RCC 7860 (cell line): ENCODE results near the gene ESCO1.
"Not testable (repeated sequence)": the region's sequence is repeated elsewhere in the genome, so short reads cannot be mapped to it uniquely, and the experiment has no call there.

Source experiments
- DNase-seq: peaks from one replicate; pipeline ENCODE4 v3.0.0-alpha.2; 2015; ENCODE audit warnings: low spot score
- FAIRE-seq: peaks from 2 replicates; lab custom pipeline; 2012; peaks lifted over from hg19 to GRCh38; lab: Jason Lieb, UNC

ESCO1 gene

DNA sequence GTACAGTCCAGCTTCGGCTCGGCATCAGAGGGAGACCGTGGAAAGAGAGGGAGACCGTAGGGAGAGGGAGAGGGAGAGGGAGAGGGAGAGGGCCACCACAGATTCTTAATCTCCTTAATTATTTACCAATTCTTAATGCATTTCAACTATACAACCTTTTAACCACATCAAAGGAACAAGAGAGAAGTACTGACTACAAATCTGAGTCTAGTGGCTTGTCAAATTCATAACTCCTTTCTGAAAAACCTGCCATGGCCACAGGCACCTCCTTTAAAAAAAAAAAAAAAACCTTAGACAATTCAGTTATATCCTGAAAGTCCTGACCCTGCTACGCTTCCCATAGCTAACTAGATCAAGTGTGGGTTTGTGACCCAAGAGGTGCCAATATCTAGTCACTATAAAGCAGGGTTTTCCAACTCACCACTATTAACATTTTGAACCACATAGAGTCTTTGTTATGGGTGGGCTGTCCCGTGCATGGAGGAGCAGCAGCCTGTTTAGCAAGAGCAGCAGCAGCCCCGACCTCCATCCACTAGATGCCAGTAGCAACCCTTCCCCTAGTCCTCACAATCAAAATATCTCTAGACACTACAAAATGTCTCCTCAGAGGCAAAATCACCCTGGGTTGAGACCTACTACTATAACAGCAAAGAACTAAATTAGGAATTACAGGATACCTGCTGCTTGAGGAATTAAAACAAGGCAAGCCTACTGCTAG is 6.8 kb downstream of the ESCO1 start:
- no peak for FAIRE-seq
- DNase-seq: no peak

DNA sequence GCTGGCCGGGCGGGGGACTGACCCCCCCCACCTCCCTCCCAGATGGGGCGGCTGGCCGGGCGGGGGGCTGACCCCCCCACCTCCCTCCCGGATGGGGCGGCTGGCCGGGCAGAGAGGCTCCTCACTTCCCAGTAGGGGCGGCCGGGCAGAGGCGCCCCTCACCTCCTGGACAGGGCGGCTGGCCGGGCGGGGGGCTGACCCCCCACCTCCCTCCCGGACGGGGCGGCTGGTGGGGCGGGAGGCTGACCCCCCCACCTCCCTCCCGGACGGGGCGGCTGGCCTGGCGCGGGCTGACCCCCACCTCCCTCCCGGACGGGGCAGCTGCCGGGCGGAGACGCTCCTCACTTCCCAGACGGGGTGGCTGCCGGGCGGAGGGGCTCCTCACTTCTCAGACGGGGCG is 8.1 kb downstream of the ESCO1 start:
- DNase-seq, FAIRE-seq: not testable (repeated sequence)

GRCh38 chr18:21584391-21584790 is 16.1 kb downstream of the ESCO1 start:
- FAIRE-seq: no peak
- no peak for DNase-seq

DNA sequence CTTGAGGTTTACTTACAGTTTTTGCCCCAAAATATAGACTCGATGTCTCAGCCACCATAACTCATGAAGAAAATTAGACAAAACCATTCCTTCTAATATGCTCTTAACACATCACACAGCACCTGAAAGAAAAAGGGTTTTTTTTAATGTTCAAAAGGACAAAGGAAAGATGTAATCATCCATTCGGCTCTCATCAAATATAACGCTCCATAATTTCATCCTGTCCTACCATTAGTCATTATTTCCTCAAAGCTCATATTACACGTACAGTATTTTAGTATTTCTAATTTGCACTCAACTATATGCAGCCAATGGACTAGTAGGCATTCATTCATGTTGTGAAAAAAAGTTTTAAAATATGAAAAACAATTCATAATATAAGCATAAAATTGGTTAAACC is 24.8 kb downstream of the ESCO1 start:
- FAIRE-seq: no peak
- no peak for DNase-seq

DNA sequence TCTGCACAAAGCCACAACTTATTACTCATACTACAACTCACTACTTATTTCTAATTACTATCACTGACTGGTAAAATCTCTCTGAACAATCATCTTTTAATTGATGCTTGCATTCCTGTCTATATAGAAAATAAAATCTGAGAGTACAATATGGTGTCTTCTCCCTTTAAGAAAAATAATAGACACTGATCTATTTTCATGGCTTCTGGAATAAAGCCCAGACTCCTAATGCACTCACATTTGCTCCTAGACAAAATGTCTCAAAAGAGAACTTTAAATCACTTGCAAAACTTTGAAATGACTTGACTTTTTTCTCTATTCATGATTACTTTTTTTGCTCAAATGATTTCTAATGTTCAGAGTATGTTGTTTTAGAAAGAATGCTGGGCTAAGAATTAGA is 28.7 kb downstream of the ESCO1 start:
- no peak for DNase-seq
- FAIRE-seq: no peak

DNA sequence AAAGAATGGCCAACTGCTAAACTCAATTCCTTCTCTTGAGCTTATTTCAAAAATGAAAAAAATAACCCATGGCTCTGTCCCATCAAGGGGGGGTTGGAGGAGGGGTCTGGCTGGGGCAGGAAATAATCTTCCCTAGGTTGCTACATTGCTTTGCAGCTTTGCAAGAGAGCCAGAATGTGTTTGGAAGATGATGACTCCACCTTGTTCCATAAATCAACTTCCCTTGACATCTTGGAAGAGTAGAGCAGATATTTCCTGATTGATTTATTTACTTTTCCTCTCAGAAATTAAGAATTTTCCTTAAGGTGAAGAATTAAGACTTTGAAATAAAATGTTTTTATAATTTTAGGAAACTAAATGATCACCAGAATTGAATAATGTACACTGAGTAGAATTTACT is 41.3 kb downstream of the ESCO1 start:
- FAIRE-seq (no peak), DNase-seq (no peak)

DNA sequence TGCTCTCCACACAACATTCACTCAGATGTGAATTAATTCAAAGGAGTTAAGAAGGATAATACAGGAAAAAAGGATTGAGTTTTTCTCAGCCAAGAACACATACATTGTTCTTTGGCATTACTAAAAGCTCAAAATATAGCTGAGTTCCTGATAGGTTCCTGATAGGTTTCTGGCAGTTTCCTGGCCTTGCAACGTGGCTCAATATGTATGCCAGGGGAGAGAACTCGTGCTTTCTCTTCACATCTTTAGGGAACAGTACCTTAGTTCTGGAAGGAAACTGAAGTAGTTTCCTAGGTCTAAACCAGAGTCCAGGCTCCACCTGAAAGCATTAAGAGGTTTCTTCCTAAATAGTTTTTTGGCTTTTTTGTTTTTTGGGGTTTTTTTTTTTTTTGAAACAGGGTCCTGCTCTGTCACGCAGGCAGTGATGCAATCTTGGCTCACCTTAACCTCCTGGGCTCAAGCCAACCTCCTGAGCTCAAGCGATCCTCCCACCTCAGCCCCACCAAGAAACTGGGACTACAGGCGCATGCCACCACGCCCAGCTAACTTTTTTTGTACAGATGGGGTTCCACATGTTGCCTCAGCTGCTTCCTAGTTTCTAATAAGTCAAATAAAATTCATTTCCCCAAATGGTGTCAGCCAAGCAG is 42.8 kb downstream of the ESCO1 start:
- no peak for FAIRE-seq
- DNase-seq: no peak

- DNase-seq (no peak), FAIRE-seq (no peak)
Measured at GRCh38 chr18:21550510-21550970, 50.0 kb downstream of the ESCO1 start.

- FAIRE-seq: no peak
- no peak for DNase-seq
Measured at GRCh38 chr18:21548647-21549046, 51.9 kb downstream of the ESCO1 start.

DNA sequence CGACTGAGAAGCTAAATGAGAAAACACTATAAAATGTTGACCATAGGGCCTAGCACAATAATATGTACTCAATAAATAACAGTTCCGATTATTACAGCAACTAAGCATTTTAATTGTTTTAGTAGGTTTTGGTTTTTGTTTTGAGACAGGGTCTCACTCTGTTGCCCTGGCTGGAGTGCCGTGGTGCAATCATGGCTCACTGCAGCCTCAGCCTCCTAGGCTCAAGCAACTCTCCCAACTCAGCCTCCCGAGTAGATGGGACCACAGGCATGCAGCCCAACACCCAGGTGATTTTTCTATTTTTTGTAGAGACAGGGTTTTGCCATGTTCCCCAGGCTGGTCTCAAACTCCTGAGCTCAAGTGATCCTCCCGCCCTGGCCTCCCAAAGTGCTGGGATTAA is 54.1 kb downstream of the ESCO1 start:
- DNase-seq (no peak), FAIRE-seq (no peak)

DNA sequence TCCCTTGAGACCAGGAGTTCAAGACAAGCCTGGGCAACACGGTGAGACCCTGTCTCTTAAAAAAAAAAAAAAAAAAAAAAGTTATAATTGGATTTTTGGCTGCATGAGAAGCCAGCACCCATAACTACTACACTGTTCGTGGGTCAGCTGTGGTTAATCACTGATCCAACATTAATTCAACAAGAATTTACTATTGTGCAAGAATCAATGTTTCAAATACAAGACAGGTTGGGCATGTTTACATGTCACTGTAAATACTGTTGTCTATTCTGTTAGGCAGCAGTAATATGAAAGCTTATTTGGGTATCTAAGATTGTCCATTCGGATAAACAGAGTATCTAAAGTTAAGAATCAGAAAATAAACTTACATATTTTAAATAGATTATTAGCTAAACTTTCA is 62.3 kb downstream of the ESCO1 start:
- no peak for FAIRE-seq
- DNase-seq: no peak

- no peak for FAIRE-seq
- DNase-seq: no peak
Measured at GRCh38 chr18:21534327-21534726, 66.2 kb downstream of the ESCO1 start.

GRCh38 chr18:21526463-21526862 is 74.0 kb downstream of the ESCO1 start:
- no peak for DNase-seq
- FAIRE-seq: no peak

DNA sequence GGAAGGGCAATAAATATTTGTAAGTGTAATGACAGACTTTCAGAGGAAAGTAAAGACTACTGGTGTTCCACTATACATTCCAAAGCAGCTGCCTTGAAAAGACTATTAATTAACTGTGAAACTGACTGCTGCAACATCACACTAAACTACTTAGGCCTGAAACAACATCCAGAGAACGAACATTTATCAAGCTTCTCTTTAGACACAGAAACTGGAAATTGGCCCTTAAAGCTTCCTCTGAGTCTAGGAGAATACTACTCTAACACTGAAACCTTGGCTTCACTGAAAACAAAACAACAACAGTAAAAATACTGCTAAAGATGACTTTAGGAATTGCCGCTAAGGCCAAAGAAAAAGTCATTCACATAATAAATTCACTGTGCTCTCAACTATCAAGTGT is 74.6 kb downstream of the ESCO1 start:
- FAIRE-seq (no peak), DNase-seq (no peak)

- FAIRE-seq (no peak), DNase-seq (no peak)
Measured at GRCh38 chr18:21522530-21522929, 78.0 kb downstream of the ESCO1 start.

DNA sequence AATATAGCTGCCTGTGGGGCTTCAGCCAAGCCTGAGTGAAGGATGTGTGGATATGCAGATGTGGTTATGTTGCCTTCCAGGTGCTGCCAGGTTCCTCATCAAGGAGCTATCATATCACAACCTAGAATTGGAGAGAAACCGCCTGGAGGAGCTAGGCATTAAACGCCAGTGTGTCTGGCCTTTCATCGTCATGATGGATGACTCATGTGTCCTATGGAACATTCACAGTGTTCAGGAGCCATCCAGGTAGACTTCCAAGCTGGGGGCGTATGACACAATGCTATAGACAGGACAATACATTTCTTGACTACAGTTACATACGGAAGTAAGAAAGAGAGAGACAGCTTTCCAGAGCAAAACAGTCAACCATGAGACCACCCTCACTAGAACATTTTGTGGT is 86.8 kb downstream of the ESCO1 start:
- DNase-seq (no peak), FAIRE-seq (no peak)

DNA sequence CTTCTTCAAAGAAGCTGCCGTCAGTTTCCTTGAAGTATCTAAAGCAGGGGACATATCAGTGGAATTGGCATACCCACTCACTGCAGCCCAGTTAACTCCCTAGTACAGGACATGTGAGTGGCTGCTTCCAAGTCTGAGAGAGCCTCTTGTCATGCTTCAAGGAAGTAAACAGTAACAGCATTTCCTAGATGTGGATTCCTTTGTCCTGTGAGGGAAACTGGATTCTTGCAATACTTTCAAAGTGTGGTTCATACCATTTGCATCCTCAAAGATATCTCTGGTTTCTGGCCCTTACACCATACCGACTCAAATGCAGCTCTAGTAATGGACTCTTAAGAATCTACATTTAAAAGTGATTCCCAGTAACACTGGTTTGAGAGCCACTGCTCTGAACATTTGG is 87.2 kb downstream of the ESCO1 start:
- DNase-seq: no peak
- FAIRE-seq: no peak

DNA sequence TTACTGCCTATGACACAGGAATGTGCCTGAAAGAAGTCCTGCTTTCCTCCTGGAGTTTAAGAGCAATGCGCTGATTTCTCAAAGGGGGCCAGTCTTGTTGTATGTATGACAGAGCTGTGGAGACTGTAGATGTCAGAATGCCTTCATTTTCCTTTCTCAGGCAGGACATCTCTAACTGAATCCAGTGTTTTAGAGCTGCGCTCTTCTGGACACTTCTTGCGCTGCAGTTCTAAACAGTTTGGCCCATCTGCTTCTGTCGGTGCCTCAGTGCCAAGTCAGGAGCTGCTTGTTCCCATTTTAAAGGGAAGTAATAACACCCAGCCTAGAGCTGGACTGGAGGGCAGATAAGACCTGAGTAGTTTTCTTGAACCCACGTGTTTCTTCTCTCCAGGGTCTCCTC is 91.4 kb downstream of the ESCO1 start:
- DNase-seq: no peak
- no peak for FAIRE-seq

DNA sequence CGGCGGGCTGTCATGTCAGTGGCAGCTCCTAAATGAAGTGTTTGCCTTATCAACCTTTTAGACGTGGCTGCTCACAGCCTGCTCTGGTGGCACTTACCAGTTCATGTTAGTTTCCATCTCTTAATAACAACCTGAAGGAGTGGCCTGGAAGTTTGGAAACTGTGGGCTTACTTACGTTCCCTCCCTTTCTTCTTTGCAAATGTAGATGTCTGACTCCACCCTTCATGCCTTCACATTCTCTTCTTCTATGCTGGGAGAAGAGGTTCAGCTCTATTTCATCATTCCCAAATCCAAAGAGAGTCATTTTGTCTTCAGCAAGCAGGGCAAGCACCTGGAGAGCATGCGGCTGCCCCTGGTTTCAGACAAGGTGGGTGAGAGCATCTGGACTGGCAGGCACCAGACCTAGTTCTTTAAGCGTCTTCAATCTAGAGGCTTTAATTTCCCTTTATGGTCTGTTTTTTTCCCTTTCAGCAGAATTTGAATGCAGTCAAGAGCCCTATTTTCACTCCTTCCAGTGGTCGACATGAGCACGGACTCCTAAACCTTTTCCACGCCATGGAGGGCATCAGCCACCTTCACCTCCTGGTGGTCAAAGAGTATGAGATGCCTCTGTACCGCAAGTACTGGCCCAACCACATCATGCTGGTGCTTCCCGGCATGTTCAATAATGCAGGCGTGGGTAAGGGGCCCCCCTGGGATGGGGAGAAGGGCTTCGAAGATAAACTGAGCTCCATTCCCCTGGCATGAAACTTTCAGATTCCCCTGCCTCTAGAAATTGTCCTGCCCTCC is 92.4 kb downstream of the ESCO1 start:
- FAIRE-seq (no peak), DNase-seq (no peak)

DNA sequence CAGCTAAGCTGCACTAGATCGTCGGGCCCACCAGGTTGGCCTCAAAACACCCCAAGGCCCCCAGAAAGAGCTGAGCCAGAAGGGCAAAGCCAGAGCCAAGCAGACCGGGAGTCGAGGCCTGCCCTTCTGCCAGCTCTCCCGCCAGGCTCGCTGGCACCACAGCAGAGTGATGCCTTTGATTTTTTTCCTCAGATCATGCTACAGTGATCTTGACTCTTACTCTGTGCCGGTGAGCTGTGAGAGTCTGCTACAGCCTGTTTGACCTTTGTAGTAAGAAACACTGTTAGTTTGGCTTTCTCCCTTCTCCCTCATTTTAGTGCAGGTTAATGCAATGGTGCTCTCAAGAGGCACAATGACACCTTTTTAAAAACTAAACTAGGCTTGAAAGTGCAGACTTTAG is 97.8 kb downstream of the ESCO1 start:
- DNase-seq (no peak), FAIRE-seq (no peak)

DNA sequence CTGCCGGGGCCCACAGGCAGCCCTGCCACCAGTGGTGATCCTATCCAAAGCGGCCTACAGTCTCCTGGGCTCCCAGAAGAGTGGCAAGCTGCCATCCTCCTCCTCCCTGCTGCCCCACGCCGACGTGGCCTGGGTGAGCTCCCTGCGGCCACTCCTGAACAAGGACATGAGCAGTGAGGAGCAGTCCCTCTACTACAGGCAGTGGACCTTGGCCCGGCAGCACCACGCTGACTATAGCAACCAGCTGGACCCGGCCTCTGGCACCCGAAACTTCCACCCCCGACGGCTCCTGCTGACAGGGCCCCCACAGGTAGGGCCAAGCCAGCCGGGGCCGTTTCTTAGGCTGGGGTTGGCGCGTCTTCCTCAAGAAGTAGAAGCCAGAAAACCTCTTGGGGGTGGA is 100.5 kb downstream of the ESCO1 start:
- FAIRE-seq (no peak), DNase-seq (no peak)

DNA sequence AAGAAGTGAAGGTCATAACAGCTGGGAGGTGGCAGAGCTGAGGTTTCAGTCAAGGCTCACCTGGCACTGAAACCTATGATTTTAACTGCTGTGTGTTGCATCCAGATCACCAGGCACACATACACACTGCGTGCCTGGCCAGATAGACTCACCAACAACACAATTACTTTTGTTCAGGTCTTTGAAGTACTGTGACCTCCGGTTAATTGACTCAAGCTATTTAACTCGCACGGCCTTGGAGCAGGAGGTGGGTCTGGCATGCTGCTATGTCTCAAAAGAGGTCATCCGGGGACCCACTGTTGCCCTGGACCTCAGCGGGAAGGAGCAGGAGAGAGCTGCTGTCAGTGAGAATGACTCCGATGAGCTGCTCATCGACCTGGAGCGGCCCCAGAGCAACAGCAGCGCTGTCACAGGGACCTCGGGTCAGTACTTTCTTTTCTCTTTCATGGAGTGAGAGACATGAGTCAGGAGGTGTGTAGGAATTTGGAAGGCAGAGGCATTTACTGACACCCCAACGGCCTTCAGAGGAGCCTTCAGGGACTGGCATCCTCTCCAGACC is 104.1 kb downstream of the ESCO1 start:
- FAIRE-seq: no peak

More for the DNA sequence above, 104.1 kb downstream of the ESCO1 start:
- DNase-seq: no peak
